ENCODE data around the gene NAB2. TPM values are rescaled to one million over a fixed set of nuclear protein-coding genes. Genes with fewer than 3 reads are reported as not detected.

NAB2 gene, protein sequence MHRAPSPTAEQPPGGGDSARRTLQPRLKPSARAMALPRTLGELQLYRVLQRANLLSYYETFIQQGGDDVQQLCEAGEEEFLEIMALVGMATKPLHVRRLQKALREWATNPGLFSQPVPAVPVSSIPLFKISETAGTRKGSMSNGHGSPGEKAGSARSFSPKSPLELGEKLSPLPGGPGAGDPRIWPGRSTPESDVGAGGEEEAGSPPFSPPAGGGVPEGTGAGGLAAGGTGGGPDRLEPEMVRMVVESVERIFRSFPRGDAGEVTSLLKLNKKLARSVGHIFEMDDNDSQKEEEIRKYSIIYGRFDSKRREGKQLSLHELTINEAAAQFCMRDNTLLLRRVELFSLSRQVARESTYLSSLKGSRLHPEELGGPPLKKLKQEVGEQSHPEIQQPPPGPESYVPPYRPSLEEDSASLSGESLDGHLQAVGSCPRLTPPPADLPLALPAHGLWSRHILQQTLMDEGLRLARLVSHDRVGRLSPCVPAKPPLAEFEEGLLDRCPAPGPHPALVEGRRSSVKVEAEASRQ
- total RNA-seq: 25.0 TPM

GRCh38 chr12:57088354-57089270 is at the start of gene NAB2:
Gene NAB2 (plus strand): TSS chr12:57089114. CDS start chr12:57089272, 158 bp downstream.

DNA sequence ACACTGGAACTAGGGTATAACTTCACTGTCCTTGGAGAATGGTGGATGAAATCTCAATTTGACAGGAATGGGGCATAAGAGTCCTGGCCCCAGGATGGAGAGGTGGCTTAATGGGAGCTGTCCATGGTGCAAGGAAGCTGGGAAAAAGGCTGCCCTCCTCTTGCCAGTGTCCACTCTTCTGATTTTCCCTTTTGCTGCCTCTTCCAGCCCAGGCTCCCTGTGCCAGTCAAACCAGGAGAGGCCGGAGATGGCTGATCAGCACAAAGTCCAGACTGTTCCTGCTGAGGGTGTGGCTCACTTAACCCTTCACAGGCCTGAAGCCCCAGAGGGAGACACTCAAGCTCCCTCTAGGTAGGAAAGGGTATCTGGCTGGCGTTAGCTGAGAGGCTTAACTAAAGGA is 39.0 kb upstream of the NAB2 start, which contains the start of gene MYO1A:
TSS of gene MYO1A (minus strand) at position 240 of the 400 bp plus-strand sequence. CDS start 1,806 bp downstream, outside the sequence.

DNA sequence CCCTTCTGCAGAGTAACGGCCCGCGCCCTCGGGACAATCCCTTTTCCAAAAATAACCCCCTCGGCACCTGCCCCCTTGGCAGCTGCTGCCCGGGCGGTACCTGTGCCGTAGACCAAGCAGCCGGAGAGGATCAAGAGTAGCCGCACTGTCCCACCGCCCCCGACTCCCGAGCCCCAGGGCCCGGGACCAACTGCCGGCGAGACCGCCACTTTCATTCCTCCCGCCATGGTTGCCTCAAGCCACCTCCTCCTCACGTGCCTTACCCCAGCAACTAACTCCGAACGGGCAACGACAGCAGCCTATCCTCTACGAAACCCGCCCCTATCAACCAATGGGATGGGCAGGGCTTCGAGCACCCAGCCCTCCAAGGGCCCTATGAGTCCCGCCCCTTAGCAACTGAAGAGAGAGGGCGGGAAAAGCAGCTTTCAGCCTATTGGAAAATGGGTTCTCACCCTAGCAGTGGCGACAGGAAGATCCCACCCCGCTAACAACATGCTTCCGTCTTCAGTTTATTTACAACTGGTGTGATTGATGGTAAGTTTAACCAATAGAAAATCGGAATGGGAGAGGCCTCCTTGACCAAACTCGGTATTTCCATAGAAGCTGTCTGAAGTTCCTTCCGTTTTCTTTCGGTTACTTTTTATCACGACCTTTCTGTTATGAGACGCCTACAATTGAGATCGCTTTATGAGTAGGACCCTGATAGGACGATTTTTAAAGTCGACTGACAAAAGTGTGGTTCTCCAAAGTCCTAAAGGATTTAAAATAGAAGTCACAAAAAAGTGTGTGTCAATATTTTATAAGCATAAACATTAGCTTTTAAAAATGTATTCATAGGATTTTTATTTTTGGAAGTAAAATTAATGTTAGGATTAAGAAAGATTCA is 10.2 kb upstream of the NAB2 start, which contains the start of gene NEMP1:
TSS of gene NEMP1 (minus strand) at position 273 of the 886 bp plus-strand sequence. CDS start at position 227, 46 bp downstream.

GRCh38 chr12:57111031-57111734 is 22.3 kb downstream of the NAB2 start, which contains the start of gene STAT6:
Gene STAT6 (minus strand): TSS chr12:57111362. CDS start chr12:57108278, 3,084 bp downstream.

GRCh38 chr12:57127726-57128518 is 39.0 kb downstream of the NAB2 start, which contains the start of gene LRP1:
Gene LRP1 (plus strand): TSS chr12:57128483. CDS start chr12:57128965, 482 bp downstream.

Other genes with a start within 250 kb of the NAB2 start
- gene SDR9C7, start 154.7 kb upstream of the NAB2 start, total RNA-seq: 0.31 TPM
- 3.1 TPM for gene RDH16, start 131.5 kb upstream of the NAB2 start, total RNA-seq
- 14.7 TPM for gene ZBTB39, start 82.6 kb upstream of the NAB2 start, total RNA-seq
- 0.94 TPM for gene TAC3, start 72.6 kb upstream of the NAB2 start, total RNA-seq
- gene MYO1A, start 39.0 kb upstream of the NAB2 start, total RNA-seq: not detected
- gene NEMP1, start 10.3 kb upstream of the NAB2 start, total RNA-seq: 10.3 TPM
- 3.1 TPM for gene STAT6, start 22.2 kb downstream of the NAB2 start, total RNA-seq
- gene LRP1, start 39.4 kb downstream of the NAB2 start, total RNA-seq: 135 TPM
- gene LRP1-AS, start 58.5 kb downstream of the NAB2 start, total RNA-seq: not detected
- 1.6 TPM for gene NXPH4, start 127.7 kb downstream of the NAB2 start, total RNA-seq
- gene SHMT2, start 140.6 kb downstream of the NAB2 start, total RNA-seq: 32.2 TPM
- 0.94 TPM for gene STAC3, start 162.1 kb downstream of the NAB2 start, total RNA-seq

Measured in parietal lobe (tissue), 1 donor.